DMS79 (cell line): ENCODE results near the gene TMEM98.
"Not testable (repeated sequence)": the region's sequence is repeated elsewhere in the genome, so short reads cannot be mapped to it uniquely, and the experiment has no call there.

Experiments used
- DNase-seq: peaks from one replicate; lab custom pipeline; 2025; lab: John Stamatoyannopoulos, UW

The TMEM98 gene

DNA sequence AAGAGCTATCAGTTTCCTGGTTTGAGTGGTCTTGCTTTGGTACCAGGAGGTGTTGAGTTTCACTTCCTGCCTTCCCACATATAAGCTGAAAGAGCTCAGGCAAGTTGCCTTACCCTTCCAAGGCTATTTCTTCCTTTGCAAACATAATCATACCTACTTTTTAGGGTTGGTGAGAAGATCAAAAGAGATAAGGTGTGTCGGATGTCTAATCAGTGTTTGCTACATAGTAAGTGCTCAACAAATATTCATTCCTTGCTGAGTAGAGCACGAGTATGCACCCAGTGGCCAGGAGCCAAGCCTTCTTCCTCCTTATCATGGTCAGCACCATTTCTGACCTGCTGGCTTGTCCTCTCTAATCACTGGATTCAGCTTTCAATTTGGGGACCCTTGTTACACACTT lies 12.7 kb upstream of the TMEM98 start:
- DNase-seq, result no peak

GRCh38 chr17:32916134-32916533 lies 11.8 kb upstream of the TMEM98 start:
- DNase-seq, result no peak

DNA sequence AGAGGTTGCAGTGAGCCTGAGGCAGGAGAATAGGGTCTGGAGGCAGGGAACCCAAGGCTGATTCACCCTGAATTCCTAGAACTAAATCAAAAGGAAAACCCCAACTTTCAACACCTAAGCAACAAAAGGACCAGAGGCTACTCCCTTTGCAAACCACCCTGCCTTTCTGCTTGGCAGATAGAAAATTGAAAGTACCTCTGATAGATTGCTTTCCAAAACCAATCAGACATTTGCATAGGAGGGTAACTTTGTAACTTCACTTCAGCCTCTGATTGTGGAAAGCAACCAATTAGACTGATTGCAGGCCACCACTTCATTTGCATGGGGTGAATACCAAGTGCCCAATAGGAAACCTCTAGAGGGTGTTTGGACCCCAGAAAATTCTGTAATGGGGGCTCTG lies 10.9 kb upstream of the TMEM98 start:
- DNase-seq, result no peak

GRCh38 chr17:32917842-32918241 lies 10.1 kb upstream of the TMEM98 start:
- DNase-seq, result no peak

DNA sequence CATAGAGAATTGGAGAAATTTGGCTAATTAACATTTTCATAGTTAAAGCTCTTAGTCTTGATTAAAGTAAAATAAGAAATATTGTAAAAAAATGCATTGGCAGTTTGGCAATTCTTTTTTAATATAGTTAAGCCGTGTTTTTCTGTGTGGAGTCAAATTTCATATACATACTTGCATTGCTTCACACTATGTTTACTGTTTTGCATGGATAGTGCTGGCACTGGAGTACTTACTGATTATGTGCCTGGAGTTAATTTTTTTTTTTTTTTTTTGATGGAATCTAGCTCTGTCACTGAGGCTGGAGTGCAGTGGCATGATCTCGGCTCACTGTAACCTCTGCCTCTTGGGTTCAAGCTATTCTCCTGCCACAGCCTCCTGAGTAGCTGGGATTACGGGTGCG lies 8.1 kb upstream of the TMEM98 start:
- not testable (repeated sequence) for DNase-seq

- DNase-seq, result no peak
Measured at GRCh38 chr17:32920293-32920692, 7.7 kb upstream of the TMEM98 start.

DNA sequence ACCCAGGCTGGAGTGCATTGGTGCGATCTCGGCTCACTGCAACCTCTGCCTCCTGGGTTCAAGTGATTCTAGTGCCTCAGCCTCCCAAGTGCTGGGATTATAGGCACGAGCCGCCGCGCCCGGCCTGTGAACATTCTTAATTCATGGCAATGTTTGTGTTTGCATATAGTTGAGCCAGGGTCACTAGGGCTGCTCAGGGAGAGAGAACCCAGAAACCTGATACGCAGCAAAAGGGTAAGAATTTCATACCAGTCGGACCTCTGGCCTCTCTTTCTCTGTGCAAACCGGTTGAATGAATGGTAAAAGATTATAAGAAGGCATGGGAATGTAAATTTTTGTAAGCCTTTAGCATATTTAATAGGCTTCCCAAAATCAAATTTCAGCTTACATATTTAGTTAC lies 6.9 kb upstream of the TMEM98 start:
- DNase-seq, result no peak

- DNase-seq, result not testable (repeated sequence)
Measured at GRCh38 chr17:32923905-32924304, 4.0 kb upstream of the TMEM98 start.

DNA sequence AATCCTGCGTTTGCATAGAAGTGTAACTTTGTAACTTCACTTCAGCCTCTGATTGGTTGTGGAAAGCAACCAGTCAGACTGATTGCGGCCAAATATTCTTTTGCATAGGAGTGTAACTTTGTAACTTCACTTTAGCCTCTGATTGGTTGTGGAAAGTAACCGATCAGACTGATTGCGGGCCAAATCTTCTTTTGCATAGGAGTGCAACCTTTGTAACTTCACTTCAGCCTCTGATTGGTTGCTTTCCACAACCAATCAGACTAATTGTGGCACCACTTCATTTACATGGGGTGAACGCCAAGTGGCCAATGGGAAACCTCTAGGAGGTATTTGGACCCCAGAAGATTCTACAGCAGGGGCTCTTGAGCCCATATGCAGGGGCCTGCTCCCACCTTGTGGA lies 1.8 kb upstream of the TMEM98 start:
- no peak for DNase-seq

DNA sequence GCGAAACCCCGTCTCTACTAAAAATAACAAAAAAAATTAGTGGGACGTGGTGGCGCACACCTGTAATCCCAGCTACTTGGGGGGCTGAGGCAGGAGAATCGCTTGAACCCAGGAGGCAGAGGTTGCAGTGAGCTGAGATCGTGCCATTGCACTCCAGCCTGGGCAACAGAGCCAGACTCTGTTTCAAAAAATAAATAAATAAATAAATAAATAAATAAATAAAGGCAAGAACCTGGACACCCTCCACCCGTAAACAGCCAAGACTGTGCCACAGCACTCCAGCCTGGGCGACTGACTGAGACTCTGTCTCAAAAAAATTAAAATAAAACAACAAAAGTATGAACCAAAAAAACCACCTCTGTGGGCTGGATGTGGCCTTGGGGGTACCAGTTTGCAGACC lies 1.2 kb upstream of the TMEM98 start:
- DNase-seq, result not testable (repeated sequence)

- no peak for DNase-seq
Measured at GRCh38 chr17:32927201-32927723, 691 bp upstream of the TMEM98 start.

- no peak for DNase-seq
Measured at GRCh38 chr17:32928586-32929535, 908 bp downstream of the TMEM98 start.

DNA sequence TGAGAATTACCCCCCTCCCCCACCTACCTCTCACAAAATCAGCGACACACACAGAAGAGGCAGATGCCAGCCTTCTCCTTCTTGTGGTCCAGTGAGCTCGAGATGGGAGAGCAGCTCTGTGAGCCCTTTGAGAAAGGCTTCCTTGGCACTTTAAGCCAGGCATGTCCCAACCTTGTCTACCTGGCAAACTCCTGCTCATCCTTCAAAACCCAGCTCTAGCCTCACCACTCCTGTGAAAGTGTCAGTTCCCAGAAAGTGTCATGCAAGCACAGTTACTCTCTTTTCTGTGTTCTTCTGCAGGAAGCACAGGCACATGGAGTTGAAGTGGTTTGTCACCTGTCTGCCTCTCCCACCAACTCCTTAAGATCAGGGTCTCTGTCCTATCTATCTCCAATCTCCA lies 1.6 kb downstream of the TMEM98 start:
- no peak for DNase-seq

- DNase-seq, result no peak
Measured at GRCh38 chr17:32930512-32930911, 2.6 kb downstream of the TMEM98 start.

DNA sequence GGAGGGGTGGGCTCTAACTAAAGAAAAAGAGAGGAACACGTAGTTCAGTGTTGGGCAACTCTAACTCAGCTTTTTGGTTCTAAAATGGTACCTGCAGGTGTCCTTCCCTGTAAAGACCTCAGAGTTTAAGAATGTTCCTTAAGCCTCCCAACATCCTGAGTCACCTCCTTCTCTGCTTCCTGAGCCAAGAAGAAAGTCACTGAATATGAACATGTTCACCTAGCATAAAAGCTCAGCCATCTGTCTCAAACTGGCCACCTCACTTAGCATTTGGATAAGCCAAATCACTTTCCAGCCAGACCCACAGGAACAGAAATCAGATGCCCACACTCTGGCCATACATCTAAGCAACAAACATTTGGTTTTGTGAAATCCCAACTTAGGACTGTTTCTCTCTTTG lies 3.7 kb downstream of the TMEM98 start:
- no peak for DNase-seq

GRCh38 chr17:32933881-32934280 lies 5.9 kb downstream of the TMEM98 start:
- DNase-seq, result no peak

DNA sequence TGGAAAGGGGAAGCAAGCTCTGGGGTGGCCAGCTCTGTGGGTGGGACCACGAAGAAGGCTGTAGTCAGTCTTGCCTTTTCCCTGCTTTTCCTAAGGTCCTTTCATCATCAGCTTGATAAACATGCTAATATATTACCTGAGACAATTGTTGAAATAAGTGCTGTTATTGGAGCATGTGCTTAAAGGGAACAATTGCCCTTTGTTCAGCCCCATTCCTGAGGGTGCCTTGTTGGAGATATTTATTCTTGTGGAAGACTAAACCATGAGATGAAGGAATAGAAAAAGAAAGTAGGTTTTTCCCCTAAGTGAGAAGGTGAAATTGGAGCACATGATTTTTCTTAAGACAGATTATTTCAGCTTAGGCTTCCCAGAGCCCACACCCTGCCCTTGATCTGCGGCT lies 7.8 kb downstream of the TMEM98 start:
- no peak for DNase-seq

- DNase-seq, result no peak
Measured at GRCh38 chr17:32936186-32936893, 8.4 kb downstream of the TMEM98 start.

DNA sequence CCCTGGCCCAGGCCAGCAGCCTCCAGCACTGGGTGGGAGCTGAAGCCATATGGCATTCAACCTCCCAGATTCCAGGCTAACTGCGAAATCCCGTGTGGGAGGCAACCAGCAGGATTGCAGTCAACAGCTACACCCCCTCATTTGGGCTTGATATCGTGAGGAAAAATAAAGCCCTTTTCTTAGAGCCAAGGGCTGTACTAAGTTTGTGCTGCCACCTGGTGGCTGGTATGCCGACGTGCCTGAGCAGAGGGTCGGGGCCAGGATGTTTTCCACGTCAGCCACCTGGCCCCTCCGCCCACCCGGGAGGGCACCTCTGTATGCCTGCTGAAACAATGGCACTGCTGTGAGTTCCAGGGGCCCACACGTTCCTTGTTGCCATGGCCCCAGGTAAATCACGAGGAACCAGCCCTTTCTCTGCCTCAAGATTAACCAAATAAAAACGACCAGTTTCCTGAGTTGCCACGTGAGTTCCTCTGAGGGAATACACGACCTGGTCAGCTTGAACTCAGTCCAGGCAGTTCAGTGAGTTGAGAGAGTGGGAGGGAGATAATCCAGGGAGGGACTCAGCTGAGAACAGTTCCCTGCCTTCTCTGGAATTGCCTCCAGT lies 9.0 kb downstream of the TMEM98 start:
- DNase-seq, result no peak

DNA sequence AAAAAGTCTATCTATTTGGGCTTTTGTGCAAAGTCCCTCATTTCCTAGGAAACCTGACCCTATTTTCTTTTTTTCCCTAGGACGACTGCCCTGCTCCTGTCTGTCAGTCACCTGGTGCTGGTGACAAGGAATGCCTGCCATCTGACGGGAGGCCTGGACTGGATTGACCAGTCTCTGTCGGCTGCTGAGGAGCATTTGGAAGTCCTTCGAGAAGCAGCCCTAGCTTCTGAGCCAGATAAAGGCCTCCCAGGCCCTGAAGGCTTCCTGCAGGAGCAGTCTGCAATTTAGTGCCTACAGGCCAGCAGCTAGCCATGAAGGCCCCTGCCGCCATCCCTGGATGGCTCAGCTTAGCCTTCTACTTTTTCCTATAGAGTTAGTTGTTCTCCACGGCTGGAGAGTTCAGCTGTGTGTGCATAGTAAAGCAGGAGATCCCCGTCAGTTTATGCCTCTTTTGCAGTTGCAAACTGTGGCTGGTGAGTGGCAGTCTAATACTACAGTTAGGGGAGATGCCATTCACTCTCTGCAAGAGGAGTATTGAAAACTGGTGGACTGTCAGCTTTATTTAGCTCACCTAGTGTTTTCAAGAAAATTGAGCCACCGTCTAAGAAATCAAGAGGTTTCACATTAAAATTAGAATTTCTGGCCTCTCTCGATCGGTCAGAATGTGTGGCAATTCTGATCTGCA lies 12.9 kb downstream of the TMEM98 start:
- DNase-seq, result no peak

DNA sequence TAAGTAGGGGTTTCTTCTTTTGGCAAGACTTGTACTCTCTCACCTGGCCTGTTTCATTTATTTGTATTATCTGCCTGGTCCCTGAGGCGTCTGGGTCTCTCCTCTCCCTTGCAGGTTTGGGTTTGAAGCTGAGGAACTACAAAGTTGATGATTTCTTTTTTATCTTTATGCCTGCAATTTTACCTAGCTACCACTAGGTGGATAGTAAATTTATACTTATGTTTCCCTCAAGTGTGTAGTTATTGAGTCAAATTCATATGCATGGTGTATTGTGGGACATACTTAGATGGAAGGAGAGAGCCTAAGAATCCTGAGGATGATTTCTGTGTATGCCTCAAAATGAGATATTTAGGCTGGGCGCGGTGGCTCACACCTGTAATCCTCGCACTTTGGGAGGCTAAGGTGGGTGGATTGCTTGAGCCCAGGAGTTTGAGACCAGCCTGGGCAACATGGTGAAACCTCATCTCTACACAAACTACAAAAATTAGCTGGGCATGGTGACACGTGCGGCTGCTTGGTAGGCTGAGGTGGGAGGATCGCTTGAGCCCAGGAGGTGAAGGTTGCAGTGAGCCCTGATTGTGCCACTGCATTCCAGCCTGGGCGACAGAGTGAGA lies 13.6 kb downstream of the TMEM98 start:
- no peak for DNase-seq

- DNase-seq, result no peak
Measured at GRCh38 chr17:32943206-32943605, 15.3 kb downstream of the TMEM98 start.
